ENCODE measurements around the gene KRT34.

The KRT34 gene

DNA sequence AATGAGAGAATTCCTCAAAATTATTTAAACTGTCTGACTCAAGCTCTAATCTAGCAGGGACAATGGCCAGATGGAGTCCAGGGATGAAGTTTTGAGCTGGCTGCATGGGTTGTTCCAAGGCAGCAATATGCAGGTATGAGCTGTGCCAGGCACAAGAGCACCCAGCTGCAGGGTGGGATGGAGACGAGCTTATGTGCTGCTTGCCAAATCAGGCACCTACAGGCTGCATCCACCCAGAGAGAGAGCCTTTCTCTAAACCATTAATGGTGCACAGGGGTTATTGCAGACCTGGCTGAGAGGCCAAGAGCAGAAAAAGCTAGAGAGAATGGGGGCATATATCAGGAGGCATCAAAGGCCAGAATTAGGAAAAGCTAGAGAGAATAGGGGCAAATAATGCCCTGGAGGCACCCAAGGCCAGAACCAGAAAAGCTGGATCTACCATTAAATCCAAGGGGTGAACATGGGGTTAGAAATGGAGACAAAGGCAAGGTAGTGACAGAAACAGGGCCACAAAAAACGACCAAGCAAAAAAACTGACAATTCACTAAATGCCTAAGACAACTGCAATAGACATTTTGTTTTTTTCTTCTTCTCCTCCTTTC, 42.4 kb downstream of the KRT34 start:
- TF ChIP-seq SIN3A (IDR thresholded peaks at IDR 0.05; ENCODE audit: borderline replicate concordance, insufficient read depth, low read length) (no peak), REST (IDR thresholded peaks at IDR 0.05; ENCODE audit: insufficient read depth in 1 of 2, low read depth in 2 of 2, low read length in 2 of 2) (no peak), TAF1 (IDR thresholded peaks at IDR 0.05; ENCODE audit: borderline replicate concordance, insufficient read depth, low read length) (no peak), FOXP2 (optimal IDR thresholded peaks at IDR 0.05; ENCODE audit: borderline replicate concordance, extremely low read depth, extremely low read length, insufficient read depth) (no peak)

- TF ChIP-seq TAF1 (IDR thresholded peaks at IDR 0.05; ENCODE audit: borderline replicate concordance, insufficient read depth, low read length) = no peak
- no peak for TF ChIP-seq SIN3A (IDR thresholded peaks at IDR 0.05; ENCODE audit: borderline replicate concordance, insufficient read depth, low read length)
- TF ChIP-seq REST (IDR thresholded peaks at IDR 0.05; ENCODE audit: insufficient read depth in 1 of 2, low read depth in 2 of 2, low read length in 2 of 2) = no peak
- TF ChIP-seq POLR2AphosphoS5 (IDR thresholded peaks at IDR 0.05; ENCODE audit: low read depth, low read length) = no peak
- TF ChIP-seq FOXP2 (optimal IDR thresholded peaks at IDR 0.05; ENCODE audit: borderline replicate concordance, extremely low read depth, extremely low read length, insufficient read depth) = no peak
These were observed 43.1 kb downstream of the KRT34 start for GRCh38 chr17:41338961-41339485.

GRCh38 chr17:41335747-41336146, 46.4 kb downstream of the KRT34 start:
- TF ChIP-seq POLR2AphosphoS5 (IDR thresholded peaks at IDR 0.05; ENCODE audit: low read depth, low read length) = no peak

- TF ChIP-seq REST (IDR thresholded peaks at IDR 0.05; ENCODE audit: insufficient read depth in 1 of 2, low read depth in 2 of 2, low read length in 2 of 2) = no peak
- TF ChIP-seq SIN3A (IDR thresholded peaks at IDR 0.05; ENCODE audit: borderline replicate concordance, insufficient read depth, low read length) = no peak
- TF ChIP-seq POLR2AphosphoS5 (IDR thresholded peaks at IDR 0.05; ENCODE audit: low read depth, low read length) = no peak
- TF ChIP-seq FOXP2 (optimal IDR thresholded peaks at IDR 0.05; ENCODE audit: borderline replicate concordance, extremely low read depth, extremely low read length, insufficient read depth) = no peak
- no peak for TF ChIP-seq TAF1 (IDR thresholded peaks at IDR 0.05; ENCODE audit: borderline replicate concordance, insufficient read depth, low read length)
These were observed 47.5 kb downstream of the KRT34 start for GRCh38 chr17:41334385-41335305.

DNA sequence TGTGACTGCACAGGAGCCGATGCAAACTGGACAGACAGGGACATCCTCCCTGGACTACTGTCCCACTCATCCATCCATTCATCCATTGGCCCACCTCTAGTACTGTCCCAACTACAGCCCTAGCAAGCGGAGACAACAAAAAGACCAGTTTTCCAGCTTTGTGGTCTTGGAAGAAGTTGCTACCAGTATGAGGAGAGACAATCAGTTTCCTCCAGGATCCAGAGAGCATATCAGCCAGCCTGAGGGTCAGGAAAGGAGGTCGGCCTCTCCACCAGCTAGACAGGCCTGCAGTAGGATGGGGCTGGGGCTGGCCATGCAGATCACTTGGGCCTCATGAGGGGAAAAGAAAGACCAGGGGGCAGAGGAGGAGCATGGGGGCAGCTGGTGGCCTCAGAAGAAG, 48.3 kb downstream of the KRT34 start:
- no peak for TF ChIP-seq POLR2AphosphoS5 (IDR thresholded peaks at IDR 0.05; ENCODE audit: low read depth, low read length)

DNA sequence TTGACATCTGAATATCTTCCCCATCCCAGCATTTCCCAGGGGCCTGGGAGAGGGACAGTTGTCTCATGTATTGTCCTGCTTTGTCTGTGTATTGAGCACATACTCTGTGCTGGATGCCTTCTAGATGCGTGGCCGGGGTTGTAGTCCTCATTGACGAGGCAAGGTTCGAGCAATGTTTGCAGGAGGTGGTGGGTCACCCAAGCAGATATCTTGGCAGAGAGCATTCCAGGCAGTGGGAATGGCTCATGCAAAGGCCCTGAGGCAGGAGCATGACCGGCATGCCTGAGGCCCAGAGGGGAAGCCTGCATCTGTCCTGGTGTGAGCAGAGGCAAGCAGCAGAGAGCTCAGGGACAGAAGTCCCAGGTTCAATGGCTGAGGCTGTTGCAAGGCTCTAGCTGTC, 49.0 kb downstream of the KRT34 start:
- TF ChIP-seq REST (IDR thresholded peaks at IDR 0.05; ENCODE audit: insufficient read depth in 1 of 2, low read depth in 2 of 2, low read length in 2 of 2) = no peak
- TF ChIP-seq TAF1 (IDR thresholded peaks at IDR 0.05; ENCODE audit: borderline replicate concordance, insufficient read depth, low read length) = no peak
- no peak for TF ChIP-seq POLR2AphosphoS5 (IDR thresholded peaks at IDR 0.05; ENCODE audit: low read depth, low read length)
- no peak for TF ChIP-seq SIN3A (IDR thresholded peaks at IDR 0.05; ENCODE audit: borderline replicate concordance, insufficient read depth, low read length)
- no peak for TF ChIP-seq FOXP2 (optimal IDR thresholded peaks at IDR 0.05; ENCODE audit: borderline replicate concordance, extremely low read depth, extremely low read length, insufficient read depth)
